Measurements from ENCODE around the gene BMP6.

DNA sequence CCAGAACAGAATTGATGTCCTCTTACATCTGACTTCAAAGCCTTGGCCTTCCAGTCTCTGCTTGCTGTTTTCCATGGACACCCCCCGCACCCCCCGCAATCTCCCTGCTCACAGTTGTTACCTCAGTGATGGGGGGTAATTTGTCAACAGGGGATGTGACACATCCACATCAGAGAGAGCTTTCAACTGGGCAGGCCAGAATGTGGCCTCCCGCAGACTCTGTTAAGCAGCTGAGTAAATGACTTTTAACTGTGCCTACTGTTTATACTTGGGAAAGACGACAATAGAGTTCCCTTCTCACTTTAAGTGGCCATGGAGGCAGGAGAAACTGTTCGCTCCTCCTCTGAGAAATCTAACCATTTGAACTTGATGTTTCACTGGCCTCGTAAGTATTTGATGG, 133.7 kb downstream of the BMP6 start:
- TF ChIP-seq, protein P1, sequence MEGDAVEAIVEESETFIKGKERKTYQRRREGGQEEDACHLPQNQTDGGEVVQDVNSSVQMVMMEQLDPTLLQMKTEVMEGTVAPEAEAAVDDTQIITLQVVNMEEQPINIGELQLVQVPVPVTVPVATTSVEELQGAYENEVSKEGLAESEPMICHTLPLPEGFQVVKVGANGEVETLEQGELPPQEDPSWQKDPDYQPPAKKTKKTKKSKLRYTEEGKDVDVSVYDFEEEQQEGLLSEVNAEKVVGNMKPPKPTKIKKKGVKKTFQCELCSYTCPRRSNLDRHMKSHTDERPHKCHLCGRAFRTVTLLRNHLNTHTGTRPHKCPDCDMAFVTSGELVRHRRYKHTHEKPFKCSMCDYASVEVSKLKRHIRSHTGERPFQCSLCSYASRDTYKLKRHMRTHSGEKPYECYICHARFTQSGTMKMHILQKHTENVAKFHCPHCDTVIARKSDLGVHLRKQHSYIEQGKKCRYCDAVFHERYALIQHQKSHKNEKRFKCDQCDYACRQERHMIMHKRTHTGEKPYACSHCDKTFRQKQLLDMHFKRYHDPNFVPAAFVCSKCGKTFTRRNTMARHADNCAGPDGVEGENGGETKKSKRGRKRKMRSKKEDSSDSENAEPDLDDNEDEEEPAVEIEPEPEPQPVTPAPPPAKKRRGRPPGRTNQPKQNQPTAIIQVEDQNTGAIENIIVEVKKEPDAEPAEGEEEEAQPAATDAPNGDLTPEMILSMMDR (IDR thresholded peaks at IDR 0.05): no peak
- TF ChIP-seq, protein P2, sequence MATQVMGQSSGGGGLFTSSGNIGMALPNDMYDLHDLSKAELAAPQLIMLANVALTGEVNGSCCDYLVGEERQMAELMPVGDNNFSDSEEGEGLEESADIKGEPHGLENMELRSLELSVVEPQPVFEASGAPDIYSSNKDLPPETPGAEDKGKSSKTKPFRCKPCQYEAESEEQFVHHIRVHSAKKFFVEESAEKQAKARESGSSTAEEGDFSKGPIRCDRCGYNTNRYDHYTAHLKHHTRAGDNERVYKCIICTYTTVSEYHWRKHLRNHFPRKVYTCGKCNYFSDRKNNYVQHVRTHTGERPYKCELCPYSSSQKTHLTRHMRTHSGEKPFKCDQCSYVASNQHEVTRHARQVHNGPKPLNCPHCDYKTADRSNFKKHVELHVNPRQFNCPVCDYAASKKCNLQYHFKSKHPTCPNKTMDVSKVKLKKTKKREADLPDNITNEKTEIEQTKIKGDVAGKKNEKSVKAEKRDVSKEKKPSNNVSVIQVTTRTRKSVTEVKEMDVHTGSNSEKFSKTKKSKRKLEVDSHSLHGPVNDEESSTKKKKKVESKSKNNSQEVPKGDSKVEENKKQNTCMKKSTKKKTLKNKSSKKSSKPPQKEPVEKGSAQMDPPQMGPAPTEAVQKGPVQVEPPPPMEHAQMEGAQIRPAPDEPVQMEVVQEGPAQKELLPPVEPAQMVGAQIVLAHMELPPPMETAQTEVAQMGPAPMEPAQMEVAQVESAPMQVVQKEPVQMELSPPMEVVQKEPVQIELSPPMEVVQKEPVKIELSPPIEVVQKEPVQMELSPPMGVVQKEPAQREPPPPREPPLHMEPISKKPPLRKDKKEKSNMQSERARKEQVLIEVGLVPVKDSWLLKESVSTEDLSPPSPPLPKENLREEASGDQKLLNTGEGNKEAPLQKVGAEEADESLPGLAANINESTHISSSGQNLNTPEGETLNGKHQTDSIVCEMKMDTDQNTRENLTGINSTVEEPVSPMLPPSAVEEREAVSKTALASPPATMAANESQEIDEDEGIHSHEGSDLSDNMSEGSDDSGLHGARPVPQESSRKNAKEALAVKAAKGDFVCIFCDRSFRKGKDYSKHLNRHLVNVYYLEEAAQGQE (IDR thresholded peaks at IDR 0.05; ENCODE audit: insufficient read depth in 1 of 2, low read depth in 2 of 2, low read length in 1 of 2): no peak
- TF ChIP-seq TCF7L2 (IDR thresholded peaks at IDR 0.05; ENCODE audit: low read depth, low read length) (no peak), POLR2AphosphoS5 (IDR thresholded peaks at IDR 0.05; ENCODE audit: low read depth, low read length) (no peak), SIN3A (IDR thresholded peaks at IDR 0.05; ENCODE audit: borderline replicate concordance, insufficient read depth, low read depth, low read length) (no peak)
